ENCODE data around the gene PRPSAP2.

DNA sequence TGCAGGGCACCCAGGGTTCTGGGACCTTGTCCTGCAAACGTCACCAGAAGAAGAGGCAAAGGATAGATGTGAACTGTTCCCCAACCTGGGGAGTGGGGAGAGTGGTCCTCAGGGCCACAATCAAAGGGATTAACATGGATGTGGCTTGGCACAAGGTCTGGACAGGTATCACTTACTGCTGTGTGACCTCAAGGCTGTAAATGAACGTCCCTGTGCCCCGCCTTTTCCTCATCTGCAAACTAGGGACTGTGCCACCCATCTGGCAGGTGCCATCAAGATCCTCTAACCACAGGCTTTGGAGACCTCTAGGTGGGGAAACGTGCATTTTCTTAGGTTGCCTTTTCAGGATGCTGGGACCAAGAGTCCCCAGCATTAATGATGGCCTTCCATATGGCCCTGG is 119.1 kb downstream of the PRPSAP2 start:
- TF ChIP-seq, protein P1, sequence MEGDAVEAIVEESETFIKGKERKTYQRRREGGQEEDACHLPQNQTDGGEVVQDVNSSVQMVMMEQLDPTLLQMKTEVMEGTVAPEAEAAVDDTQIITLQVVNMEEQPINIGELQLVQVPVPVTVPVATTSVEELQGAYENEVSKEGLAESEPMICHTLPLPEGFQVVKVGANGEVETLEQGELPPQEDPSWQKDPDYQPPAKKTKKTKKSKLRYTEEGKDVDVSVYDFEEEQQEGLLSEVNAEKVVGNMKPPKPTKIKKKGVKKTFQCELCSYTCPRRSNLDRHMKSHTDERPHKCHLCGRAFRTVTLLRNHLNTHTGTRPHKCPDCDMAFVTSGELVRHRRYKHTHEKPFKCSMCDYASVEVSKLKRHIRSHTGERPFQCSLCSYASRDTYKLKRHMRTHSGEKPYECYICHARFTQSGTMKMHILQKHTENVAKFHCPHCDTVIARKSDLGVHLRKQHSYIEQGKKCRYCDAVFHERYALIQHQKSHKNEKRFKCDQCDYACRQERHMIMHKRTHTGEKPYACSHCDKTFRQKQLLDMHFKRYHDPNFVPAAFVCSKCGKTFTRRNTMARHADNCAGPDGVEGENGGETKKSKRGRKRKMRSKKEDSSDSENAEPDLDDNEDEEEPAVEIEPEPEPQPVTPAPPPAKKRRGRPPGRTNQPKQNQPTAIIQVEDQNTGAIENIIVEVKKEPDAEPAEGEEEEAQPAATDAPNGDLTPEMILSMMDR (IDR thresholded peaks at IDR 0.05) = no peak
- no peak for TF ChIP-seq POLR2A (IDR thresholded peaks at IDR 0.05)

Data from testis (tissue), 2 donors.